LNCaP clone FGC (cell line): ENCODE results near the gene GAREM1.
"Not testable (repeated sequence)": the region's sequence is repeated elsewhere in the genome, so short reads cannot be mapped to it uniquely, and the experiment has no call there.

Source experiments
- DNase-seq: peaks from one replicate; pipeline ENCODE4 v3.0.0-alpha.2; 2011; ENCODE audit warnings: low read depth
- H3K4me3 ChIP-seq: 2 replicates; pipeline ENCODE4 v1.5.1; 2011; ENCODE audit warnings: mild to moderate bottlenecking, low read depth, low read length, control low read depth
- CTCF ChIP-seq: IDR thresholded peaks from 2 replicates; pipeline ENCODE4 v1.5.1; 2012; ENCODE audit warnings: mild to moderate bottlenecking; ENCODE audit not compliant: control insufficient read depth, insufficient read depth; ENCODE audit errors: extremely low read depth

GAREM1 gene

GRCh38 chr18:32351032-32351431, 119.7 kb downstream of the GAREM1 start:
- no peak for DNase-seq
- no peak for TF ChIP-seq CTCF
- no peak overlapping the region for H3K4me3 ChIP-seq

GRCh38 chr18:32349728-32350395, 120.8 kb downstream of the GAREM1 start:
- no peak for DNase-seq
- no peak for TF ChIP-seq CTCF
- no peak overlapping the region for H3K4me3 ChIP-seq

GRCh38 chr18:32346671-32347070, 124.0 kb downstream of the GAREM1 start:
- H3K4me3 ChIP-seq, result no peak overlapping the region
- TF ChIP-seq CTCF, result no peak
- DNase-seq, result no peak

GRCh38 chr18:32343634-32344033, 127.0 kb downstream of the GAREM1 start:
- DNase-seq, result no peak
- no peak overlapping the region for H3K4me3 ChIP-seq
- TF ChIP-seq CTCF, result no peak

- H3K4me3 ChIP-seq, DNase-seq: not testable (repeated sequence)
These were observed 129.6 kb downstream of the GAREM1 start for GRCh38 chr18:32341112-32341511.

- no peak for DNase-seq
- no peak for TF ChIP-seq CTCF
- no peak overlapping the region for H3K4me3 ChIP-seq
These were observed 131.6 kb downstream of the GAREM1 start for GRCh38 chr18:32339045-32339444.

GRCh38 chr18:32337821-32338220, 132.9 kb downstream of the GAREM1 start:
- no peak for TF ChIP-seq CTCF
- no peak for DNase-seq
- no peak overlapping the region for H3K4me3 ChIP-seq
